CD4-positive, alpha-beta T cell (primary cell): Measurements from ENCODE around the gene PARVB. TPM values are rescaled to one million over a fixed set of nuclear protein-coding genes. Genes with fewer than 3 reads are reported as not detected.

Experiments used
- ATAC-seq: fragments of 200-7000 bp; cut with Tn5 transposase; one replicate; pipeline ENCODE4 v1.10.0; 2022; ENCODE audit warnings: mild to moderate bottlenecking; ENCODE audit not compliant: poor library complexity
- CTCF ChIA-PET: fragments of 350-600 bp; sonication (Branson Sonifier 250); formaldehyde crosslinking; loops from one replicate; lab custom pipeline; 2021; ENCODE audit warnings: antibody characterized with exemption, inconsistent platforms; lab: Charles Lee
- POLR2A ChIA-PET: fragments of 350-600 bp; sonication (Branson Sonifier 250); formaldehyde crosslinking; loops from one replicate; lab custom pipeline; 2021; ENCODE audit warnings: antibody characterized with exemption, inconsistent platforms; lab: Charles Lee
- DNase-seq, 14 experiments: peaks; one replicate each; pipeline ENCODE4 v3.0.0-alpha.2; 2013 to 2020; ENCODE audit warnings: mixed read lengths in 2 of 14
- H3K27ac ChIP-seq, 2 donors: one replicate each; pipeline versions ENCODE4 v1.5.1 to v1.7.0; 2013; ENCODE audit warnings: low read length in 2 of 2, low read depth in 1 of 2, mild to moderate bottlenecking in 1 of 2
- H3K27me3 ChIP-seq, 2 experiments: 1 replicate in 1 of 2; 2 replicates in 1 of 2; pipeline versions ENCODE4 v1.6.1 to v1.7.0; 2013; ENCODE audit warnings: low read length in 2 of 2, control low read depth in 1 of 2, mild to moderate bottlenecking in 1 of 2, moderate library complexity in 1 of 2; ENCODE audit not compliant: insufficient read depth in 2 of 2, control insufficient read depth in 1 of 2
- H3K36me3 ChIP-seq: one replicate; pipeline ENCODE4 v1.6.1; 2013; ENCODE audit warnings: low read length, control low read depth; ENCODE audit not compliant: insufficient read depth
- H3K4me1 ChIP-seq: one replicate; pipeline ENCODE4 v1.6.1; 2013; ENCODE audit warnings: low read length, control low read depth; ENCODE audit not compliant: insufficient read depth
- H3K4me3 ChIP-seq: one replicate; pipeline ENCODE4 v1.5.1; 2013; ENCODE audit warnings: mild to moderate bottlenecking, low read length, moderate library complexity
- H3K9me3 ChIP-seq, 2 experiments: 1 replicate in 1 of 2; 2 replicates in 1 of 2; pipeline versions ENCODE4 v1.6.1 to v1.7.0; 2013; ENCODE audit warnings: low read length in 2 of 2, mild to moderate bottlenecking in 2 of 2, control low read depth in 1 of 2, moderate library complexity in 1 of 2; ENCODE audit not compliant: control insufficient read depth in 1 of 2, insufficient read depth in 1 of 2
- H3K27ac Mint-ChIP-seq: one replicate; pipeline ENCODE4 v1.8.0; 2020; ENCODE audit warnings: mixed read lengths
- H3K27me3 Mint-ChIP-seq: one replicate; pipeline ENCODE4 v1.8.0; 2021; ENCODE audit warnings: mixed read lengths
- H3K36me3 Mint-ChIP-seq: one replicate; pipeline ENCODE4 v1.8.0; 2021; ENCODE audit warnings: low read depth, mixed read lengths
- H3K4me1 Mint-ChIP-seq: one replicate; pipeline ENCODE4 v1.8.0; 2021; ENCODE audit warnings: low read depth, mixed read lengths
- H3K4me3 Mint-ChIP-seq: one replicate; pipeline ENCODE4 v1.8.0; 2020; ENCODE audit warnings: mild to moderate bottlenecking, mixed read lengths
- H3K9me3 Mint-ChIP-seq: one replicate; pipeline ENCODE4 v1.8.0; 2020; ENCODE audit warnings: mixed read lengths
- CTCF ChIP-seq: fragments of 200-600 bp; IDR thresholded peaks from one replicate; pipeline ENCODE4 v1.8.0; 2022; ENCODE audit warnings: antibody characterized with exemption, mild to moderate bottlenecking
- intact Hi-C, 2 experiments: fragments of 100-400 bp; cut with DNase I in 1 of 2; cut with micrococcal nuclease in 1 of 2; formaldehyde crosslinking; loops; one replicate each; pipeline versions ENCODE4 v1.15.1 to v1.9.0; 2023 to 2025; cut with DNase I, micrococcal nuclease
- total RNA-seq, 174 experiments: library from RNA in 2 of 174; stranded (reverse) in 2 of 174; gene quantifications; one replicate each; pipeline ENCODE4 v1.2.3 and lab custom pipeline; 2021 to 2026

The PARVB gene
- total RNA-seq, 2 experiments from 2014 or later, result 6.2 to 6.4 TPM

- no peaks in the 10 kb centered on the region for H3K27me3 ChIP-seq
- POLR2A ChIA-PET, result no interaction called here
- H3K27me3 Mint-ChIP-seq, result no peaks in the 10 kb centered on the region
- TF ChIP-seq CTCF, result no peak
- no peak overlapping the region for H3K27ac Mint-ChIP-seq
- ATAC-seq (no peak), DNase-seq (no peak)
- CTCF ChIA-PET, result no interaction called here
- H3K4me3 ChIP-seq, result no peak overlapping the region
- no peak overlapping the region for H3K27ac ChIP-seq
- peaks cover 71% of the 10 kb centered on the region for H3K36me3 Mint-ChIP-seq
- no peaks in the 10 kb centered on the region for H3K9me3 ChIP-seq
- H3K4me1 Mint-ChIP-seq, result peaks cover 19% of the 10 kb centered on the region
- peaks cover 66% of the 10 kb centered on the region for H3K36me3 ChIP-seq
- H3K9me3 Mint-ChIP-seq, result no peaks in the 10 kb centered on the region
- H3K4me1 ChIP-seq, result peaks cover 16% of the 10 kb centered on the region
- H3K4me3 Mint-ChIP-seq, result no peak overlapping the region
- intact Hi-C loops, result no loop called here
Measured at GRCh38 chr22:44200451-44200850, 176.3 kb downstream of the PARVB start.

GRCh38 chr22:44200855-44201550 lies 176.9 kb downstream of the PARVB start:
- Mint-ChIP-seq H3K4me1 (peaks cover 19% of the 10 kb centered on the region), H3K36me3 (peaks cover 75% of the 10 kb centered on the region), H3K27me3 (no peaks in the 10 kb centered on the region), H3K4me3 (no peak overlapping the region), H3K9me3 (no peaks in the 10 kb centered on the region), H3K27ac (no peak overlapping the region)
- no peak overlapping the region for H3K27ac ChIP-seq
- H3K4me1 ChIP-seq, result peaks cover 16% of the 10 kb centered on the region
- H3K4me3 ChIP-seq, result no peak overlapping the region
- no peak for ATAC-seq
- no peaks in the 10 kb centered on the region for H3K27me3 ChIP-seq
- peaks cover 70% of the 10 kb centered on the region for H3K36me3 ChIP-seq
- no peak for TF ChIP-seq CTCF
- intact Hi-C loops, result no loop called here
- no peak for DNase-seq
- ChIA-PET CTCF (no interaction called here), POLR2A (no interaction called here)
- no peaks in the 10 kb centered on the region for H3K9me3 ChIP-seq

- intact Hi-C loops, result no loop called here
- ChIA-PET POLR2A (no interaction called here), CTCF (no interaction called here)
- DNase-seq (no peak), ATAC-seq (no peak)
- H3K27ac Mint-ChIP-seq, result no peak overlapping the region
- H3K27me3 Mint-ChIP-seq, result no peaks in the 10 kb centered on the region
- no peak overlapping the region for H3K4me3 ChIP-seq
- H3K4me3 Mint-ChIP-seq, result no peak overlapping the region
- H3K36me3 Mint-ChIP-seq, result peaks cover 75% of the 10 kb centered on the region
- no peak for TF ChIP-seq CTCF
- H3K9me3 ChIP-seq, result no peaks in the 10 kb centered on the region
- peaks cover 16% of the 10 kb centered on the region for H3K4me1 ChIP-seq
- peaks cover 19% of the 10 kb centered on the region for H3K4me1 Mint-ChIP-seq
- H3K9me3 Mint-ChIP-seq, result no peaks in the 10 kb centered on the region
- peaks cover 69% of the 10 kb centered on the region for H3K36me3 ChIP-seq
- H3K27me3 ChIP-seq, result no peaks in the 10 kb centered on the region
- no peak overlapping the region for H3K27ac ChIP-seq
Measured at GRCh38 chr22:44201665-44202064, 177.6 kb downstream of the PARVB start.
